Occipital lobe (tissue), 3 donors: Measurements from ENCODE around the gene FNIP2. TPM values are rescaled to one million over a fixed set of nuclear protein-coding genes. Genes with fewer than 3 reads are reported as not detected.
"Not testable (repeated sequence)": the region's sequence is repeated elsewhere in the genome, so short reads cannot be mapped to it uniquely, and the experiment has no call there.

Experiments
- DNase-seq: peaks from one replicate; lab custom pipeline; 2025; lab: John Stamatoyannopoulos, UW
- small RNA-seq: library from RNA; depleted of rRNA; stranded (forward); fragments of <200 nt; gene quantifications from one replicate; pipeline ENCODE3, GENCODE V24; 2014
- total RNA-seq: library from RNA; depleted of rRNA; stranded (reverse); fragments of >200 nt; gene quantifications from one replicate; pipeline ENCODE4 v1.2.3, GENCODE V29; 2014

The FNIP2 gene
- total RNA-seq, 1 donor from 2014 or later = 66.6 TPM

DNA sequence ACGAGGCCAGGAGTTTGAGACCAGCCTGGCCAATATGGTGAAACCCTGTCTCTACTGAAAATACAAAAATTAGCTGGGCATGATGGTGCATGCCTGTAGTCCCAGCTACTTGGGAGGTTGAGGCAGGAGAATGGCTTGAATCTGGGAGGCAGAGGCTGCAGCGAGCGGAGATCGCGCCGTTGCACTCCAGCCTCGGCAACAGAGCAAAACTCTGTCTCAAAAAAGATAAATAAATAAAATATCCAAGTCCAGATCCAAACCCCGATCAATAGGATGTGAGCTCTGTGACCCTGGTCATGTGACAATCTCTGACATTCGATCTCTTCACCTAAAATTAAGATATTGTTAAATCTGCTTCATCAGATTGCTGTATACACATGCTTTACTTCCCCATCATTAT, 187.5 kb downstream of the FNIP2 start:
- DNase-seq = not testable (repeated sequence)

- DNase-seq = not testable (repeated sequence)
Measured at GRCh38 chr4:158956918-158957317, 188.1 kb downstream of the FNIP2 start.

Small RNA genes within 50 kb of the gene (small RNA-seq; reads per million reads assigned to genes)
- gene RF00157 (not detected), gene RNU6-128P (not detected)

Other genes with a start within 250 kb of the FNIP2 start
- gene RXFP1, start 247.1 kb upstream of the FNIP2 start, total RNA-seq = 6.2 TPM
- 29.9 TPM for gene C4orf46, start 97.1 kb upstream of the FNIP2 start, total RNA-seq
- 26.2 TPM for gene ETFDH, start 96.7 kb upstream of the FNIP2 start, total RNA-seq
- 27.1 TPM for gene PPID, start 45.6 kb upstream of the FNIP2 start, total RNA-seq